ENCODE data around the gene MYO18B. TPM values are rescaled to one million over a fixed set of nuclear protein-coding genes. Genes with fewer than 3 reads are reported as not detected.

Gene MYO18B
- total RNA-seq, 1 experiment from 2014 or later: 0.05 TPM

DNA sequence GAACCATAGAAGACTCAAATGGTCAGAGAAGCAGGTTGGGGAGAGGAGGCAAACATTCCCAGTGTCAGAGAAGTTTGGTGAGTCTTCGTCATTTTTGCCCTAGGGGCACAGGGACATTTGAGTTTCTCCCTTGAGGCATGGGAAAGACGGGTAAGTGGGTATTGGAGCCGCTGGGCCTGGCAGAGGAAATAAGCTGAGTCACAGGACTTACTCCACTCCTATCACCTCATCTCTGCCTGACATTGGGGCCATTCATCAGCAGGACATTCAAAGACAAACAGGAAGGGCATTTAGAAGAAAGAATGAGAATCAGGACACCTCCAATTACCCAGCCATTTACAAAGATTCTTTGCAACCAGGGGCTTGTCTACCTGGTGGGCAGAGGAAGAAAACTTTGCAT lies 326.6 kb downstream of the MYO18B start:
- DNase-seq (ENCODE audit: extremely low read depth, low read depth): no peak

DNA sequence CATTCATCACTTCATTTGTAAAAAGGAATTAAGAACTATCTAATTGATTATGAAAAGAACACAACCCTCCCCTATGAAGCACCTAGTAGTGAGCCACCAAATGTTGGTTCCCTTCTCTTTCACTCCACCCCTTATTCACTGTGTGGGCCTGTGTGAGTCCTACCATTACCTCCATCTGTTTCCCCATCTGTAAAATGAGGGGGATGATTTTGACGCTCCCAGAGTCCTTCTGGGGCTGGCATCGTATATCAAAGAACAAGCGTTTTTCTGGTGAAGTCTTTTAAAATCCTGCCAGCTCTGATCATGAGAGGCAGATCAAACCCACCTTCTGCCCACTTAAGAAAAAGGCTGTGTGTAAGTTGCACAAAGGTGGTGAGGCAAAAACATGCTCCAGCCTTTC lies 330.6 kb downstream of the MYO18B start:
- DNase-seq (ENCODE audit: extremely low read depth, low read depth): no peak

DNA sequence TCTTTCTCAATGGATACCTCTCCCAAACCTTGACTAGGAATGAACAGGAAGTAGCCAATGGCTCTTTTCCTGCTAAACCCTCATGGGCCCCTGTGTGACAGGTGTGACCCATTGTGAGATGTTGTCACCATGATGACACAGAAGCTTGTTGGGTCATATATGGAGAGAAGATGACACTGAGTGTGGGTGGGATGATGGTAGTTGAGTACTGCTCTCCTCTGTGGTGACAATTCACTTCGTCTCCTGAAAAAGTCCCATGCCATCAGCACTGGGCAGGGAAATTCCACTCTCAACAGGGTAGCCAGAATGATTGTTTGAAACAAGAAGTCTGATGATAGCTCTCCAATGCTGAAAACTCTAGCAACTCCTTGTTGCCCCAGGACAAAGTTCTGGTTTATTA lies 333.3 kb downstream of the MYO18B start:
- no peak for DNase-seq (ENCODE audit: extremely low read depth, low read depth)

DNA sequence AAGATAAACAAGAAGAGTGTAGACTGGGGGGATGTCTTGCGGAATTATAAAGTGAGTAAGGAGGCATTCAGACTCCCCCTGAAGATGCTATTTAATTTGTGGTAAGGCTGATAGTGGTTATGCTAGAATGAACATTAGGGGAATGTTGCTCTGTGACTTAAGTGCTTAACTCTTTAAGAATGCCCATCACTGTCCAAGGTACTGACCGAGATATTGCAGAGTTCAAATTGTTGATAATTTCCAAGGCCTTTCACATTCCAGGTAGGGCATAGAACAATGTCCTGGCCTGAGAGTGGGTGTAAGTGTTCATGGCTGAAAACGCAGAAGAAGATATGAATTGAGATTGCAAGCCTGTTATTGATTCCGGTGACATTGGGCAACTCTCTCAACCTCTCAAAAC lies 337.0 kb downstream of the MYO18B start:
- no peak for DNase-seq (ENCODE audit: extremely low read depth, low read depth)

Small RNAs within 50 kb of the gene (small RNA-seq; reads per million reads assigned to genes)
- 0 to 0.47 reads per million in 2 experiments for gene RN7SKP169
- 0 reads per million in 2 experiments for gene RNA5SP494
- gene Z98949.2: 0 reads per million in 2 experiments

Other genes starting within 250 kb of the MYO18B start
- 2.8 and 3.7 TPM in 2 replicates for gene GRK3, start 177.5 kb upstream of the MYO18B start, total RNA-seq (2014; rRNA removed; shearing (Covaris generic))